Activated CD8-positive, alpha-beta memory T cell treated with anti-CD3 and anti-CD28 coated beads for 36 hours (primary cell): Measurements from ENCODE around the gene INO80E. TPM values are rescaled to one million over a fixed set of nuclear protein-coding genes. Genes with fewer than 3 reads are reported as not detected.

Experiments
- CTCF ChIA-PET: fragments of 350-600 bp; sonication (Branson Sonifier 250); formaldehyde crosslinking; loops from one replicate; lab custom pipeline; 2021; ENCODE audit warnings: antibody characterized with exemption; lab: Charles Lee
- POLR2A ChIA-PET: fragments of 350-600 bp; sonication (Branson Sonifier 250); formaldehyde crosslinking; loops from one replicate; lab custom pipeline; 2021; ENCODE audit warnings: antibody characterized with exemption; lab: Charles Lee
- total RNA-seq, 2 experiments: library from RNA; stranded (reverse); gene quantifications; one replicate each; pipeline ENCODE4 v1.2.3, GENCODE V29; 2021

The INO80E gene
- total RNA-seq, 2 experiments from 2014 or later: 119 to 123 TPM

DNA sequence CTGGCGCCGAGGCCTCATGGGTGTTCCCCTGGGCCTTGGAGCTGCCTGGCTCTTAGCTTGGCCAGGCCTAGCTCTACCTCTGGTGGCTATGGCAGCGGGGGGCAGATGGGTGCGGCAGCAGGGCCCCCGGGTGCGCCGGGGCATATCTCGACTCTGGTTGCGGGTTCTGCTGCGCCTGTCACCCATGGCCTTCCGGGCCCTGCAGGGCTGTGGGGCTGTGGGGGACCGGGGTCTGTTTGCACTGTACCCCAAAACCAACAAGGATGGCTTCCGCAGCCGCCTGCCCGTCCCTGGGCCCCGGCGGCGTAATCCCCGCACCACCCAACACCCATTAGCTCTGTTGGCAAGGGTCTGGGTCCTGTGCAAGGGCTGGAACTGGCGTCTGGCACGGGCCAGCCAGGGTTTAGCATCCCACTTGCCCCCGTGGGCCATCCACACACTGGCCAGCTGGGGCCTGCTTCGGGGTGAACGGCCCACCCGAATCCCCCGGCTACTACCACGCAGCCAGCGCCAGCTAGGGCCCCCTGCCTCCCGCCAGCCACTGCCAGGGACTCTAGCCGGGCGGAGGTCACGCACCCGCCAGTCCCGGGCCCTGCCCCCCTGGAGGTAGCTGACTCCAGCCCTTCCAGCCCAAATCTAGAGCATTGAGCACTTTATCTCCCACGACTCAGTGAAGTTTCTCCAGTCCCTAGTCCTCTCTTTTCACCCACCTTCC, 8.5 kb upstream of the INO80E start:
- ChIA-PET CTCF (interaction anchor here (0.6 kb wide), 1 partner anchor 43 kb away, joined by 5 read pairs; the partner anchor contains the start of gene TLCD3B), POLR2A (no interaction called here)

DNA sequence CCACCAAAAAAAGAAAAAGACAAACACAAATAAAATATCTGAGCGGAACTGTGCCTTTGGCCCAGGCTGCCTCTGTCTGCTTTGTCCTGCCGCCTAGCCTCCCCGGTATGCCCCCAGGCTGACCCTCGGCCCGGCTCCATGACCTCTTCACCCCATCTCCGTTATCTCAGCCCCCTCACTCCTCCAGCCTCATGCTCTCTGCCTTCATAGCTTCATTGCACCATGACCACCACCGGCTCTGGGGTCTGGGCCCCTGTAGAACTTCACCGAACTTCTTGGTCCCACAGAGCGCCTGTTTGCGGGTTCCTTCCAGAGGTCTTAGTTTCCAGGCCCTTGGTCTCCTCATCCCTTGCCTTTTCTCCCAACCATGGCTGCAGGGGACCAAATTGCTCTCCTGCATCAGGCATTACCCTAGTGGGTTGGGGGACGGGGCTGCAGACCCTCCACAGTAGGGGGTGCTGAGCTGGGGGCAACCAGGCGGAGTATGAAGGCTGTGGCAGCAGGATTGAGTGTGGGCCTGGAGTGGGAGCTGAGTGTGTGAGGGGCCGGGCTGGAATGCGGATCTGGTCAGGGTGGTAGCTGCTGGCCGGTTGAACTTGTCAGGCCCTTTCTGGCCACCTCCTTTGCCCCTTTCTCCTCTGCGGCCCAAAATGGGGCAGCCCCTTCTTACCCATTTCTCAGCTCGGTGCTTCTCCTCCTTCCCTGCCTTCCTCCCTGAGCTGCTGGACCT, 7.5 kb upstream of the INO80E start:
- ChIA-PET CTCF (no interaction called here), POLR2A (no interaction called here)

DNA sequence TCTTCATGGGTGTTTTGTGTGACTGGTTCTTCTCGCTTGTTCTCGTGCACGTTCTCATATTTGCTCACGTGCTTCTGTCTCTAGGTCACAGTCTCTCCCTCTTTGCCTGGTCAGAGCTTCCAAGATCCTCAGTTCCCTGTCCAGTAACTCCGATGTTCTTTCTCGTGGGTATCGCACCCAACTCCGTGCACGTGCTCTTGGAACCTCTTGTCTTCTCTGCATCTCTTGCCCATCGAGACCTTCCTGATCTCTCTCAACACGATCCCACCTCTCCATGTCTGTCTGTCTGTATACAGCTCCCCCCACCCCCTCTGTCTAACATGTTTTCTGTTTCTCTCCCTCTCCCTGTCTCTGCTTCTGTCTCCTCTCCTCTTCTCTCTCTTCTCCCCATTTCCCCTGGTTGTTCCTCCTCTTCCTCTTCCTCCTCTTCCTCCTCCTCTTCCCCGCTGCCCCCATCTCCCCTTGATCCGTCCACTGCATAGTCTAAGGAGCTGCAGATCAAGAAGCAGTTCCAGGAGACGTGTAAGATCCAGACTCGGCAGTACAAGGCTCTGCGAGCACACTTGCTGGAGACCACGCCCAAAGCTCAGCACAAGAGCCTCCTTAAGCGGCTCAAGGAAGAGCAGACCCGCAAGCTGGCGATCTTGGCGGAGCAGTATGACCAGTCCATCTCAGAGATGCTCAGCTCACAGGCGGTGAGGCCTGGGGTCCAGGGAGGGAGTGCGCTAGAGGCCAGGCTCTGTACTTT, 6.8 kb upstream of the INO80E start:
- ChIA-PET POLR2A (no interaction called here), CTCF (interaction anchor here (1.0 kb wide), 1 partner anchor 143 kb away, joined by 3 read pairs; no protein-coding TSS in a partner anchor)

- POLR2A ChIA-PET: no interaction called here
- CTCF ChIA-PET: interaction anchor here (1.0 kb wide), 1 partner anchor 144 kb away, joined by 3 read pairs; no protein-coding TSS in a partner anchor
These were observed 6.0 kb upstream of the INO80E start for GRCh38 chr16:29990034-29990433.

- ChIA-PET CTCF (no interaction called here), POLR2A (no interaction called here)
These were observed 5.0 kb upstream of the INO80E start for GRCh38 chr16:29990883-29991570.

GRCh38 chr16:29991571-29991904, 4.5 kb upstream of the INO80E start:
- CTCF ChIA-PET: no interaction called here
- POLR2A ChIA-PET: no interaction called here

- CTCF ChIA-PET: interaction anchor here (1.8 kb wide), 1 partner anchor 39 kb away, joined by 5 read pairs; the partner anchor contains the start of gene TLCD3B
- POLR2A ChIA-PET: interaction anchor here (0.6 to 1.4 kb wide), 2 partner anchors 66 to 165 kb away, joined by 4 read pairs; partner anchors contain the start of gene KCTD13
These were observed 3.6 kb upstream of the INO80E start for GRCh38 chr16:29992344-29992967.

- CTCF ChIA-PET: interaction anchor here (0.7 to 1.8 kb wide), 4 partner anchors 11 to 101 kb away, joined by 3 to 5 read pairs (median 3); partner anchors contain the start of genes KCTD13 and TLCD3B
- POLR2A ChIA-PET: interaction anchor here (1.2 to 1.4 kb wide), 2 partner anchors 18 to 67 kb away, joined by 3 to 4 read pairs; partner anchors contain the start of gene KCTD13
These were observed 2.7 kb upstream of the INO80E start for GRCh38 chr16:29993191-29993902.

DNA sequence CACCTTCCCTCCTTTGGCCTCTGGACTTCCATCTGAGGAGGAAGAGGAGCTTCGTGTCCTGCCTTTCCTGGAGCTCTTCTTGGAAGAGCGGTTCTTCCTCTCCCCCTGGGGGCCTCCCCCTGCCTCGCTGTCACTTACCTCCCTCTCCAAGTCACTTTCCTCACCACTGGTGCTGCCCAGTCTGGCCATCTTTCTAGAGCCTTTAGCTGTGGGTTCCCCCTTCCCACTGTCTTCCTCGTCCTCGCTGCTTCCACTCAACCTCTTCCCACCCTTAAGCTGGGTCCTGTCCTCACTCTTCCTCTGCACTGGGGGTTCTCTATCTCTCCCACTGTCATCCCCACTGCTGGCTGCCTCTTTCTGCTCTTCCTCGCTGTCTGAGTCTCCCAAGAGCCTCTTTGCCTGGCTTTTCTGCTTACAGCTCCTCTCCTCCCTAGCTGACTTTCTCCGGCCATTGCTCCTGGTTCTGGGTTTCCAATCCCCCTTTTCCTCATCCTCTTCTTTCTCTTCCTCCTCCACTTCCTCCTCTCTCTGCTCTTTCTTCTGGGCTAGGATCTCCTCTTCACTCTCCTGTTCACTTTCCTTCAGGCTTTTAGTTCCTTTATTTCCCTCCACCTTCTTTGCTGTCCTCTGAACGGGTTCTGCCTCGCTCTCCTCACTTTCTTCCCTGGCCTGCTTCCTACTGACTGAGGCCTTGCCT, 2.0 kb upstream of the INO80E start:
- ChIA-PET POLR2A (interaction anchor here (1.2 to 2.1 kb wide), 4 partner anchors 18 to 68 kb away, joined by 3 to 10 read pairs (median 6); partner anchors contain the start of genes KCTD13 and TAOK2), CTCF (interaction anchor here (0.7 to 1.8 kb wide), 4 partner anchors 12 to 100 kb away, joined by 3 to 5 read pairs (median 3); partner anchors contain the start of genes KCTD13 and TLCD3B)

GRCh38 chr16:29994600-29995323, 1.3 kb upstream of the INO80E start:
- ChIA-PET POLR2A (interaction anchor here (1.2 to 2.1 kb wide), 3 partner anchors 19 to 68 kb away, joined by 3 to 10 read pairs (median 8); partner anchors contain the start of genes KCTD13 and TAOK2), CTCF (interaction anchor here (1.1 to 1.7 kb wide), 2 partner anchors 69 to 205 kb away, joined by 3 to 5 read pairs; partner anchors contain the start of gene KCTD13)

DNA sequence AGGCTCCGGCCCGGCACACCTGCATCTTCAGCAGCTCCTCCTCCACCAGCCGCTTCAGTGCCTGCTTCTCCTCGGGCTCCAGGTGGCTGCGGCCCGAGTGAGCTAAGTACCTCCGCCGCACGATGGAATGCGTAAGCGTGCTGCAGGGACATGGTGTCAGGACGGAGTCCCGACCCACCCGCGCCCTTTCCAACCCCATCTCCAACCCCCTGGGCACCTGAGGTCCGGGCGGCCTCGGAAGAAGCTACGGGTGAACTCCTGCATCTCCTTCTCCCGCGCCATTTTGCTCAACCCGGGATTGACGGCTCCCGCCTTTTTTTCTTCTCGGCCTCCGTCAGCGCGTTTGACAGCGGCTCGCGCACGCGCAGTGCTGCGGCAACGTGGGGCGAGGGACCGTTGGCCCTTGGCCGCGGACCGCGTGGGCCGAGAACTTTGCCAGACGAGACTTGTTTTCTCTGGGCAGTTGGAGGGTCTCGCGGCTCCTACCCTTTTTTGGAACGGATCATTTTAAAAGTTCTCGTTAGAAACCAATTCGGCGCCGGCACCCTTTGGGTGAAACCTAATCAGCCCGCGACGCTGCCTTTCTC, 624 bp upstream of the INO80E start, which contains the start of gene HIRIP3:
Gene HIRIP3 (minus strand): TSS at position 294 of the 587 bp plus-strand sequence. CDS start 12 bp downstream, at position 282.
- ChIA-PET CTCF (interaction anchor here (1.0 to 2.9 kb wide), 4 partner anchors 11 to 293 kb away, joined by 4 to 10 read pairs (median 6); no protein-coding TSS in a partner anchor), POLR2A (interaction anchor here (1.1 to 2.1 kb wide), 3 partner anchors 22 to 187 kb away, joined by 4 to 10 read pairs (median 8); partner anchors contain the start of genes KCTD13 and TAOK2)

GRCh38 chr16:29996766-29997250, 767 bp downstream of the INO80E start:
- ChIA-PET POLR2A (interaction anchor here (0.8 kb wide), 1 partner anchor 139 kb away, joined by 4 read pairs; no protein-coding TSS in a partner anchor), CTCF (interaction anchor here (0.7 to 2.9 kb wide), 8 partner anchors 10 to 294 kb away, joined by 3 to 10 read pairs (median 3); partner anchors contain the start of gene C16orf92)

GRCh38 chr16:29999605-30000004, 3.6 kb downstream of the INO80E start:
- CTCF ChIA-PET: no interaction called here
- POLR2A ChIA-PET: no interaction called here

GRCh38 chr16:30000735-30001631, 4.9 kb downstream of the INO80E start:
- ChIA-PET CTCF (interaction anchor here (0.7 kb wide), 1 partner anchor 76 kb away, joined by 4 read pairs; no protein-coding TSS in a partner anchor), POLR2A (no interaction called here)
